ENCODE measurements around the gene GUCY2F.

Gene GUCY2F

DNA sequence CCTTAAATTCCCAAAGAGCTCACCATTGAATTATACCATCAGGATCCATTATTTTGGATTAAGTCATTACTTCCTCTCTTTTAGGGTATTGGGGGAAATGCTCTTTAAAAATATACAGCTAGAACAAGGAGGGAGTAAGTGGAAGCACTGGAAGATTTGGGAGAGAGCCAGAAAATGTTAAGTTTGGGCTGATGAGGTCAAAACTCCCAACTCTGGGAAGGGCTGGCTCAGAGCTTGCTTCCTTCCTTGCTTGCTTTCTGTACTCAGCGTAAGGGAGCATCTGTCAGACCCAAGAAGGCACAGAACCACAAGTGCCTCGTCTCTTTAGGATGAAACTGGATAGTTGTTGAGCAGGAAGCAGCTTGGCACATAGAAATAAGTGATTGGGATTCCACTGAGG lies 138.2 kb downstream of the GUCY2F start:
- no peak for DNase-seq (ENCODE audit: low read depth in 2 of 2)

DNA sequence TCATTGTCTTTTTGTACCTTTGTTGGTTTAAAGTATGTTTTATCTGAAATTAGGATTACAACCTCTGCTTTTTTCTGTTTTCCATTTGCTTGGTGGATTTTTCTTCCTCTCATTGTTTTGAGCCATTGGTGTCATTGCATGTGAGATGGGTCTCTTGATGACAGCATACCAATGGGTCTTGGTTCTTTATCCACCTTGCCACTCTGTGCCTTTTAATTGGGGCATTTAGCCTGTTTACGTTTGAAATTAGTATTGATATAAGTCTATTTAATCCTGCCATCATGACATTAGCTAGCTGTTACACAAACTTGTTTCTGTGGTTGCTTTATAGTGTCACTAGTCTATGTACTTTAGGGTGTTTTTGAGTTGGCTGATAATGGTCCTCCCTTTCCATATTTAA lies 145.7 kb downstream of the GUCY2F start:
- DNase-seq (ENCODE audit: low read depth in 2 of 2): no peak

GRCh38 chrX:109327251-109327650 lies 154.6 kb downstream of the GUCY2F start:
- DNase-seq (ENCODE audit: low read depth in 2 of 2): no peak
